HuH-7.5 (cell line): ENCODE results near the gene FAM168A.
A peak's percentile ranks its signal among the peaks of the same experiment; 100 is the strongest.

Experiments
- DNase-seq: peaks from one replicate; pipeline ENCODE4 v3.0.0; 2011; ENCODE audit warnings: low spot score

FAM168A gene

DNA sequence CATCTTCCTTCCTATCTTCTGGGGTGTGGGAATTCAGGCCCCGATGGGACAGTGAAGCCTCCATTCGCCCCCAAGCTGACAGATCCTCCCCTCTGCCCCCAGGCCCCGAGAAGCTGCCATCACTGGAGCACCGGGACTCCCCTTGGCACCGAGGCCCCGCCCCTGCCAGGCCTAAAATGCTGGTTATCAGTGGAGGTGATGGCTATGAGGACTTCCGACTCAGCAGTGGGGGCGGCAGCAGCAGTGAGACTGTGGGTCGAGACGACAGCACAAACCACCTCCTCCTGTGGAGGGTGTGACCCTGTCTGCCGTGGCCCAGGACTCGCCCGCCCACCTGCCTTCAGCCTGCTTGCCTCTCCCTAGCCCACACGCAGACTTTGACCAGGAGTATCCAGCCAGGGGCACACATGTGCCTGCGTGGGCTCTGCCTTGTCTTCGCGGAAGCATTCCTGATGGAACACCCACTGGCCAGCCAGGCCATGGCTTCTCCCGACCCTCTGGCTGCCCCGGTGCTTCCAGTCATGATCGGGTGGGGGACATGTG, 230.4 kb downstream of the FAM168A start:
- no peak for DNase-seq

DNA sequence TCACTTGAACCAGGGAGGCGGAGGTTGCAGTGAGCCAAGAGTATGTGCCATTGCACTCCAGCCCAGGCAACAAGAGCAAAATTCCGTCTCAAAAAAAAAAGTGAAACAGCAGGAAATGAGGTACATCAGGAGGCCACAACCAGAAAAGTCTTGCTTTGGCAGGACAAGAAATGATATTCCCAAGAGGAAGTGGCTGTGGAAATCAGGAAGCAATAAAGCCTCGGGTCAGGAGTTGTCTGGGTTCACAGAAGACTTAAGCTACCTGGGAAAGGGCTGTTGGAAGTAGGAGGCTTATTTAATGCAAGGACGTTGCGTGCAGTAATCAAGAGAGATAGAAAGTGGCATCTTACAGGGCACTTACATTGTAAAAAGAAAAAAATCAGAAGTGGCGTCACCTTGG, 231.0 kb downstream of the FAM168A start:
- no peak for DNase-seq

DNA sequence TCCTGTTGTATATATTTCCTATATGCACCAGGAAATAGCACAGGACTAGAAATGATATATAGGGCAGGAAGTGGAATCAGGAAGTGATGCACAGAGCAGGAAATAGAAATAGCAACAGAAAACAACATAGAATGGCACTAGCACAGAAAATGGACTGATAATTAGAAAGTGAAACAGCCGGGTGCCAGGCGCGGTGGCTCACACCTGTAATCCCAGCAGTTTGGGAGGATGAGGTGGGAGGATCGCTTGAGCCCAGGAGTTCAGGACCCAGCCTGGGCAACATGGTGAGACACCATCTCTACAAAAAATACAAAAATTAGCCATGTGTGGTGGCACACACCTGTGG, 231.7 kb downstream of the FAM168A start:
- DNase-seq = no peak

DNA sequence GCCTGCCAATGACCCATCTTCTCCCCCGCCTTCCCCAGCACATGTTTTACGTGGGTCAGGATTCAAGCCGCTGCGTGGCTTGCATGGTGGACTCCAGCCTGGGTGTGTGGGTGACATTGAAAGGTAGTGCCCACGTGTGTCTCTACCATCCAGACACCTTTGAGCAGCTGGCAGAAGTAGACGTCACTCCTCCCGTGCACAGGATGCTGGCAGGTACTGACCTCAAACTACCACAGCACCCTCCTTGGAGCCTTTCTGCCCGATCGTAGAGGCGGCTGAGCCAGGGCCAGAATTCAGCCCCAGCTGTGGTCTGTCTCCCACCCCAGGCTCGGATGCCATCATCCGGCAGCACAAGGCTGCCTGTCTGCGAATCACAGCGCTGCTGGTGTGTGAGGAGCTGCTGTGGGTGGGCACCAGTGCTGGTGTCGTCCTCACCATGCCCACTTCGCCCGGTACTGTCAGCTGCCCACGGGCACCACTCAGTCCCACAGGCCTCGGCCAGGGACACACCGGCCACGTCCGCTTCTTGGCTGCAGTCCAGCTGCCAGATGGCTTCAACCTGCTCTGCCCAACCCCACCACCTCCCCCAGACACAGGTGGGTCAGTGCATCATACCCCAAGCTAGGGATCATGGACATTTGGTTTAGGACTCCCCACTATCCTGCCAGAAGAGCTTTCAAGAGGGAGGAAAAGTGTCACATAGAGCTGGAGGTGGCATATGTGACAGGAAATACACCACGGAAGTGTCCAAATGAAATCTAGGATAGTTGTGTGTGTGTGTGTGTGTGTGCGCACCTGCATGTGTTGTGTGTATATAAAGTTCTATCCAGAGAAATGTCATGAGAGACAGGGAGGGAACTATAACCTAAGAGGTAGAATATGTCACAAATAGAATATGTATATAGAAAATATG, 232.3 kb downstream of the FAM168A start:
- DNase-seq = no peak

DNA sequence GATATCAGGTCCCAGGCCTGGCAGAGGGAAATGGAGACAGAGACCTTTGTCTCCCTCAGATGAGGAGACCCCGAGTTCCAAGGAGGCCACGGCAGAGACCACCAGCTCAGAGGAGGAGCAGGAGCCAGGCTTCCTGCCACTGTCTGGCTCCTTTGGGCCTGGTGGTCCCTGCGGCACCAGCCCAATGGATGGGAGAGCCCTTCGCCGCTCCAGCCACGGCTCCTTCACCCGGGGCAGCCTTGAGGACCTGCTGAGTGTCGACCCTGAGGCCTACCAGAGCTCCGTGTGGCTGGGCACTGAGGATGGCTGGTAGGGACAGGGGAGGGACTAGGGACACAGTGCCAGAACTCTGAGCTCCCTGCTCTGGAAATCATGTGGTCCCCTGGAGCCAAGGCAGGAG, 234.8 kb downstream of the FAM168A start:
- DNase-seq = no peak

DNA sequence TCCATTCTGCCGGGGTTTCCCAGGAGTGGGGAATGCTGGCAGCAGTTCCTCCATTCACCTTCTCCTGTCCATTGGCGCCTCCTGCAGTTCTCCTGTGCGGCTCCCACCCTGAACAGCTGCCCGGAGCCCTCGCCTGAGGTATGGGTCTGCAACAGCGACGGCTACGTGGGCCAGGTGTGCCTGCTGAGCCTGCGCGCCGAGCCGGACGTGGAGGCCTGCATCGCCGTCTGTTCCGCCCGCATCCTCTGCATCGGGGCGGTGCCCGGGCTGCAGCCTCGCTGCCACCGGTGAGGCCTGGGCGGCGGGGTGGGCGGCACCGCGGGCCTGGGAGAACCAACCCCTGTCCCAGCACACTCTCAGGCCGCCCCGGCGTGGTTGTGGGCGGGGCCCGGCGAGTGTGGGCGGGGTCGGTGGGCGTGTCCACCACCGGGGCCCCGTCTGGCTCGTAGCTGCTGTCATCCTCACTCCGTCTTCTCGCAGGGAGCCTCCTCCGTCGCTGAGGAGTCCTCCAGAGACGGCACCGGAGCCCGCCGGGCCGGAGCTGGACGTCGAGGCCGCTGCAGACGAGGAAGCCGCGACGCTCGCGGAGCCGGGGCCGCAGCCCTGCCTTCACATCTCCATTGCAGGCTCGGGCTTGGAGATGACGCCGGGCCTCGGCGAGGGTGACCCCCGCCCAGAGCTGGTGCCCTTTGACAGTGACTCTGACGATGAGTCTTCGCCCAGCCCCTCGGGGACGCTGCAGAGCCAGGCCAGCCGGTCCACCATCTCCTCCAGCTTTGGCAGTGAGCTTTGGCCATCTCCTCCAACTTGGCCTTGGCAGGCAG, 235.7 kb downstream of the FAM168A start:
- no peak for DNase-seq

DNA sequence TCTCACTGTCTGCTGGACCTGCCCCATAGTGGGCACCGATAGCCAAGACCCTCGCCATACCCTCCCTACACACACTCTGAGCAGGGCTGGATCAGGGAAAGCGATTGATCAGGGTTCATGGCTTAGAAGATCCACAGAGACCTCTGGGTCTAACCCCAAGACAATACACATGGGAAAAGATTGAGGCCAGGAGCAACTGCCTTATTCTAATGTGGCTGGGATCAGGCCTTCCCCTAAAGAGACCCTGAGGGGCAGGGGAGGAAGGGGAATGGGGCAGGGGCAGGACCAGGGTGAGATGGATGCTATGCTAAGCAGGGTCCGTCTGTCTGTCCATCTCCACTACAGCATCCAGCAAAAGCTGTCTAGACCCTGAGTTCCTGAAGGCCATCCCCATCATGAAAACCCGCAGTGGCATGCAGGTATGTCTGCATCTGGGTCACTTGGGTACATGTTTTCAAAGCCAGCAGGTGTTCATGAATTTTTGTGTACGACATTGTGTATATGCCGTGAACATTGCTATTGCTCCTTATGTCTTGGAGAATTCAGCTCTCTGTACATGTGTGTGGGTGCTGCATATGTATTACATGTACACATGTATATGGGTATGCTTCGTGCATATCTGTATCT, 237.1 kb downstream of the FAM168A start:
- DNase-seq = no peak

DNA sequence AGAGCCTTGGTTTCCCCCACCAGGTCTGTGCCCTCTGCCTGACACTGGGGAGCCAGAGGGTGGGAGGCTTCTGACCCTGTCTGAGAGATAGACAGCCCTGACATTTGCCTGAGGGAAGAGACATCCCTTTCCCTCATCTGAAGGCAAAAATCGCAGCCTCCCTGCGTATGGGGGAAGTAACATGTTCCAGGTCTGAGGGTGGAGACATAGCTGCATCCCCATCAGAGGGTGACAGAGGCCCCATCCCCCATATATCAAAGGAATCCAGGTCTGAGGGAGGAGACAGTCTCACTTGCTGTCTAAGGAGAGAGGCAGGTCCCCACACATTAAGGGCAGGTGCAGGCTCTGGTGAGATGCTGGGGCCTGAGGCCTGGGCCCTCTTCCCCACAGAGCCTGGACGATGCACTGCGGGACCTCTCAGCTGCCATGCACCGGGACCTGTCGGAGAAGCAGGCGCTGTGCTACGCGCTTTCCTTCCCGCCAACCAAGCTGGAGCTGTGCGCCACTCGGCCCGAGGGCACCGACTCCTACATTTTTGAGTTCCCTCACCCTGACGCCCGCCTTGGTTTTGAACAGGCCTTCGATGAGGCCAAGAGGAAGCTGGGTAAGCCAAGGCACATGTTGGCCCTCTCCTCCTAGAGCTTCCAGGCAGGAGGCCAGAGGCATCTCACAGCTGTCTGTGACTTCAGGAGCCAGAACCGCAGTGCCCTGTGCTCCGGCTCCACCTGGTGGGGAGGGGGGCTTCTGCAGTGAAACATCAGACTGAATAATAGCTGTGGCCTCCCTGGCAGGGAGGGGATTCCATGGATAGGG, 237.8 kb downstream of the FAM168A start:
- peak; percentile 87 for DNase-seq

DNA sequence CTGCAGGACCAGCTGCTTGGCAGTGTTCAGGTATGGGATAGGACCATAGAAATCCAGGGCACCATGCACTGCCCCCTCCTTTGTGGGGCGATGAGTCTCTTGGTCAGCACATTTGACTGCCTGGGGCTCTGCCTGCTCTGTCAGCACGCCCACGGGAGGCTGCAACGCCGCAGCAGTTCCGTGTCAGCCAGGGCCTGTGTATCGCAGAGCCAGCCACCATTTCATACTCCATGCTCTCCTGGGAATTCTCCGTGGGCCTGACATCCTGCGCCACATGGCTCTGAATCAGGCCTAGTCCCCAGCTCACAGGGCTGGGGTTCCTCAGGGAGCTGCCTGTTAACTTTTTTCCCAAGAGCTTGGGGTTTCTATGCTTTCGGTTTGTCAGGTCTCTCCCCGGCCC, 238.6 kb downstream of the FAM168A start:
- DNase-seq = no peak

DNA sequence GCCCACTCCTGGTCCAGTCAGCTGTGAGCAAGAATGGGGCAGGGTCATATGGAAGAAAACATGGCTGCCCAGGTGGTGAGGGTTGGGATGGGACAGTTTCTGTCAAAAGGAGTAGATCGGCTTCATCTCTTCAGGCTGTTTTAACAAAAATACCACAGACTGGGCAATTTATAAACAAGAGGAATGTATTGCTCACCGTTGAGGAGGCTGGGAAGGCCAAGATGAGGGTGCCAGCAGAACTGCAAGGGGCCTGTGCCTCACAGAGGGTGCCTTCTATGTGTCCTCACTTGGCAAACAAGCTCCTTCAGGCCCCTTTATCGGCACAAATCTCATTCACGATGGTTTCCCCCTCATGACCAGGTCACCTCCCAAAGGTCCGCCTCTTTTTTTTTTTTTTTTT, 239.8 kb downstream of the FAM168A start:
- DNase-seq = no peak

DNA sequence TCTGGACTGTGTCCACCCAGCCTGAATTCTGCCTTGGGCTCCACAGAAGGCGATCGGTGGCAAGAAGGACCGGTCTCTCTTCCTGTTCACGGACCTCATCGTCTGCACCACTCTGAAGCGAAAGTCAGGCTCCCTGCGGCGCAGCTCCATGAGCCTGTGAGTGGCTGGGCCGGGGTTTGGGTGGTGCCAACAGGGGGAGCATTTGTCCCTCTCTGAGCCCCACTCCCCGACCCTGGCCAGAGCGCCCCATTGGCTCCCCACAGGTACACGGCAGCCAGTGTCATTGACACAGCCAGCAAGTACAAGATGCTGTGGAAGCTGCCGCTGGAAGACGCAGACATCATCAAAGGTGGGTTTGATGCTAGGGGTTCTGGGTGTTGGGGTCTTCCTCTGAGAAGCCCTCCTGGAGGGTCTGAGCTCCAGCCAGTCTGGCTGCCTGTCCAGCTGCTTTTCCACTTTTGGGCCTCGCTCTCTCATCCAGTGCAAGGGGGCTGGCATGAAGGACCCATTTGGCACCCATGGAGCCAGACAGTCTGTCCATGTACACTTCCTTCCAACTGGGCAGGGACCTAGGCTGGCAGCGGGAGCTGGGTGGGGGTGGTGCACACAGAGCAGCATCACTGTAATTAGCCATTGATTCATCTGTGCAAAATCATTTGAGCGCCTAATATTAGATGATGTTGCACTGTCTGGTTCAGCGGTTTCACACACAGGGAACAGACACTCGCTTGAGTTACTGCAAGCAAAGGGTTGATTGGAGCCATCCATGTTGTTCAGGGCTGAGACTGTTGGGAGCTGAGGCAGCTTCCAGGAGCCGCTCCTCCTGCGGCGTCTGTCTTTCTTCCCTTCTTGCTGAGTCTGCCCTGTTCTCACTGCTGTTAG, 240.7 kb downstream of the FAM168A start:
- DNase-seq = no peak

DNA sequence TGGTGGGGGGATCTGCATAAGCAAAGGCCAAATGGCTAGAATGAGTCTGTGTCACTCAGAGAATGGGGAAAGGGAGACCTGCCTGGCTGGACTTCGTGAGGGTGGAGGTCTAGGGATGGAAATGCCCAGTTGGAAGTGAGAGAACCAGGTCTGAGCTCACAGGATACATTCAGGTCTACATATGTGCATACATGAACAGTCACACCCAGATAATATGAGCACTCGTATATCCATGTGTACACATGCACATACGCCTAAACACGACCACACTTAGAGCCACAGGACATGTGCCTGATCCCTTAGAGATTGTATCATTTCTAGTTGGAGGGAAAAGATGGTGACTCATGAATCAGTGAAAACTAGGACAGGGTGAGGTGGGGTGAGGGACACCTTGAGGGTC, 242.8 kb downstream of the FAM168A start:
- DNase-seq = no peak

DNA sequence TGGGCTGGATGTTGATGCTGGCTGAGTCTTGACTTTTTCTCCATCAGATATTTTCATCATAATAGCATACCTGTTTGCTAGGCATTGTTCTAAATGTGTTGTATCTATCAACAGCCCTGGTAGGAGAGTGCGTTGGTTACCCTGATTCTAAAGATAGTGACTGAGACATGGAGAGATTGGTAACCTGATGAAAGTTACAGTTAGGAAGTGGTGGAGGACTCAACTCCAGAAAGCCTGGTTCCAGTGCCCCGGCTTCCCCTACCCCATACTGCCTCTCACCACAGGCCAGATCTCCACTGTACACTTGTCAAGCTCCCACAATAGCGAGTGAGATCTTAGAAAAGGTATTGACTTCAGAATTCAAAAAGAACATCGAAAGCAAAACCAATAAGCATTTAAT, 244.5 kb downstream of the FAM168A start:
- no peak for DNase-seq

DNA sequence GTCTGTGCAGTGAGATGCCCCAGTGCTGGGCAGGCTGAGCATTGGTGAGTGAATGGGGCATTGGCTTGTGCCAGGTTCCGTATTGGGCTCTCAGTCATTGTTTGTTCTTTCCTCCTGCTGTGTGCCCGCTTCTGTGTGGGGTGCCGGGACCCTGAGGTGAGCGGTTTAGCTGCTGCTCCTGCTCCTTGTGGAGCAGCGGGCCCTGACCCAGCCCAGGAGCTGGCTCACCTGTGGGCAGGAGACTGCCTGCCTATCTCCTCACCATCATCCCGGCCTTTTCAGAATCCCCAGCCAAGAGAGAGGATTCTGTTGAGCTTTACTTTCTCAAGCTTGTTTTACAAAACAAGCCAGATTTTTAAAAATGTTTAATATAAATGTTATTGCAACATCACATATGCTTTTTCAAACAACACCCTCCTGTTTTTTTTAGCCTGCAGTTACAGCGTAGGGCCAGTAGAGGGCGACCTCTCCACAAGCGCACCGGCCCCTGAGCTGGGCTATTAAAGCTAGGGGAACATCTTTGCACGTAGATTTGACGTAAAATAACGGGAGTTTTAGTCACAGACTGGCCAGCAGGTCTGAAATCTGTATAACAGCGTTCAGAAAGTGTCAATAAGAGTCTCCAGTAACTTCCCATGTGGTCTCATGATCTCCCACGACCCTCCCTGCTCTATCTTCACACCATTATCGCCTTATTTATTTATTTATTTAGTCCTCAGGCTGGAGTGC, 246.8 kb downstream of the FAM168A start:
- peak; percentile 94 for DNase-seq
